A549 (cell line): ENCODE data around the gene PLAAT1.

Experiments used
- CTCF ChIP-seq: fragments of >200 bp; sonication (Bioruptor Twin); formaldehyde crosslinking; IDR thresholded peaks from 3 replicates; pipeline ENCODE4 v1.5.1; 2016
- EP300 ChIP-seq, 2 experiments: fragments of >200 bp; sonication (Bioruptor Twin); formaldehyde crosslinking; IDR thresholded peaks; 2 replicates in 1 of 2; 3 replicates in 1 of 2; pipeline ENCODE4 v1.6.1; 2016 to 2017
- GATA3 ChIP-seq: IDR thresholded peaks from 2 replicates; pipeline ENCODE4 v1.6.1; 2012; ENCODE audit warnings: borderline replicate concordance
- KDM1A ChIP-seq: fragments of 200-600 bp; sonication (generic); IDR thresholded peaks from 2 replicates; pipeline ENCODE4 v1.6.1; 2016; ENCODE audit warnings: low read depth, mild to moderate bottlenecking
- POLR2A ChIP-seq: IDR thresholded peaks from 2 replicates; pipeline ENCODE4 v1.6.1; 2012; ENCODE audit warnings: mild to moderate bottlenecking, low read length
- POLR2AphosphoS2 ChIP-seq: conservative IDR thresholded peaks from 2 replicates; pipeline ENCODE4 v1.6.1; 2012; ENCODE audit warnings: low read length, improper control_type of control experiment, inconsistent platforms
- SMC3 ChIP-seq: fragments of >200 bp; sonication (Bioruptor Twin); formaldehyde crosslinking; IDR thresholded peaks from 3 replicates; pipeline ENCODE4 v1.6.1; 2018; ENCODE audit warnings: inconsistent platforms
- TF ChIP-seq, protein P1 (sequence below): IDR thresholded peaks from 2 replicates; pipeline ENCODE4 v1.6.1; 2012

DNA sequence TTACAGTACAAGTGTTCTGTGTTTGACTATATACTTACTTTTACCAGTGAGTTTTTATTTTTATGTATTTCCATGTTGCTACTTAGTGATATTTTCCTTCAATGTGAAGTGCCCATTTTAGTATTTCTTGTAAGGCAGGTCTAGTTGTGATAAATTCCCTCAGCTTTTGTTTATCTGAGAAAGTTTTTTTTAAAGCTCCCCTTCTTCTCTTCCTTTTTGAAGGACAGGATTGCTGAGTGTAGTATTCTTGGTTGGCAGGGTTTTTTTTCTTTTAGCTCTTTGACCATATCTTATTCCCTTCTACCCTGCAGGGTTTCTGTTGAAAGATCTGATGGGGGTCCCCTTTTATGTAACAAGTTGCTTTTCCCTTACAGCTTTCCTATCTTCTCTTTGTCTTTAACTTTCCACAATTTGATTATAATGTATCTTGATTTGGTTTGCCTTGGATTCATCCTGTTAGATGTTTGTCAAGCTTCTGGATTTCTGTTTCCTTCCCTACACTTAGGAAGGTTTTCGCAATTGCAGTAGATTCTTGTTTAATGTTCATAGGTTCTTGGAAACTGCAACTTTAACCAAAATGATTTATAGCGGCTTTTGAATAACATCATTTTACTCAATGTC lies 7.9 kb downstream of the PLAAT1 start:
- TF ChIP-seq KDM1A (no peak), CTCF (no peak), GATA3 (no peak), SMC3 (no peak), POLR2A (no peak), EP300 (IDR thresholded peaks at IDR 0.05) (no peak), POLR2AphosphoS2 (no peak)
- TF ChIP-seq, protein P1, sequence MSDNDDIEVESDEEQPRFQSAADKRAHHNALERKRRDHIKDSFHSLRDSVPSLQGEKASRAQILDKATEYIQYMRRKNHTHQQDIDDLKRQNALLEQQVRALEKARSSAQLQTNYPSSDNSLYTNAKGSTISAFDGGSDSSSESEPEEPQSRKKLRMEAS = no peak
